HG02981 (cell line): Measurements from ENCODE around the gene SOCS7.

Experiments
- ATAC-seq: cut with Tn5 transposase; IDR thresholded peaks from one replicate; pipeline ENCODE4 v1.9.1; 2021; ENCODE audit warnings: mild to moderate bottlenecking, moderate library complexity; ENCODE audit not compliant: unreplicated experiment

Gene SOCS7

DNA sequence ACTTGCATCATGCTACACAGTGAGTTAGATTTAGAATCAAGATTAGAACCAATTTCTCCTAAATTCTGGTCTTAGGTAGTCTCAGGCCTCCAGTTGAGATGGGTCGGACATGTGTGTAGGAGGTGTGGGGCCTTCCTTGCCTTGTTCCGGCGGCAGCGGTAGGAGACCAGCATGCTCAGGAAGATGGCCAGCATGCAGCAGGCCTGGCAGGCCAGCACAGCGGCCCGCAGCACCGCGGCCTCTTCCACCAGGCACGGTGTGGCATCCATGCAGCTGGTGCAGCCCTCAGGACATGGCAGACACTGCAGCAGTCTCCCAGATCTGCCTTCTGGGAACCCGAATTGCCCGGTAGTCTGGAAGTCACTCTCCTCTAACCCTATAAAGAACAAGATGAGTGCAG is 14.8 kb upstream of the SOCS7 start:
- no peak for ATAC-seq

DNA sequence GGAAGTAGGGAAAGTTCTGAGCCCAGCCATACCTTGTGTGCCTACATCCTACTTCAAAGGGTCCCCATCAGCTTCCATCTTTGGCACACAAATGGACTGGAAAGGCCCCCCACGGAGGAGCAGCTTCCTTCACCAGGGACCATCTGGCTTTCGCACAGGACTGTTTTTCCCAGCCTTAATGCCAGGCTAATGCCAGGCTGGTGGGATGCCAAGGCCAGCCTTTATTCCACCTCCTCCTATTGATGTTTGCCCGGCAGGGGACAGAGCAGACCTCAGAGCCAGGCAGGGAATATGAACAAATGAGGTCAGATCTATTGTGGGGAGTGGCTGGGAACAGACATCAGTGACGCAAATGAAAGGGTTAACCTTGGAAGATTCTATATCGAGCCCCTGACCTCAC is 13.6 kb upstream of the SOCS7 start:
- ATAC-seq, result no peak

DNA sequence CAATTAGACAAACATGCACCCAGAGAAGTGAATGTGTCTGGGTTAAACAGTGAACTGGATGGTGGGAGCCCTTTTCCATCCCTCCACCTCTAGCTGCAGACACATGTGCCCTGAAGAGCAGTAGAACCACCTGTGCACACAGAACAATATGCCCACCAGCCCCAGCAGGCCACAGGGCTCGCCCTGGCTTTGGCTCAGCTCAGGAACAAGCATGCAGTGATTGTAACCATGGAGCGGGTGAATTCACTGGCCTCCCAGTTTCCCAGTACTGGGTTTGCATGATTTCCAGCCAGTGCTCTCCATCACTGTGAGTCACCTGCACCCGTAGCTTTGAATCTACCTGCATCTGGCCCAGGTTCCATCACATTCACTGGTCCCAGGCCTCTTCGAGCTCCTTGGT is 13.1 kb upstream of the SOCS7 start:
- ATAC-seq, result no peak

DNA sequence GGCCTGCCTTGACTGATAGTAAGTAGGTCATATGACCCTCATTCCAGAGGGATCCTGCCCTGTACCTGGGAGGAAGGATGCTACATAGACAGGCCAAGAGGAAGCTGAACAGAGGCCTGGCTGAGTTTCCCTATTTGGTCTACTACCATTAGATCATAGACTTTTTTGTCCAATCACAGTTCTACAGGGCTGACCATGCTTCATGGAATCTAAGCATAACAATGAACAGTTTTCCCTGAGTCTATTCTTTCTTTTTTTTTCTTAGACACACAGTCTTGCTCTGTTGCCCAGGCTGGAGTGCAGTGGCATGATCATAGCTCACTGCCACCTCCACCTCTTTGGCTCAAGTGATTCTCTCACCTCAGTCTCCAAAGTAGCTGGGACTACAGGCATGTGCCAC is 11.8 kb upstream of the SOCS7 start:
- no peak for ATAC-seq

DNA sequence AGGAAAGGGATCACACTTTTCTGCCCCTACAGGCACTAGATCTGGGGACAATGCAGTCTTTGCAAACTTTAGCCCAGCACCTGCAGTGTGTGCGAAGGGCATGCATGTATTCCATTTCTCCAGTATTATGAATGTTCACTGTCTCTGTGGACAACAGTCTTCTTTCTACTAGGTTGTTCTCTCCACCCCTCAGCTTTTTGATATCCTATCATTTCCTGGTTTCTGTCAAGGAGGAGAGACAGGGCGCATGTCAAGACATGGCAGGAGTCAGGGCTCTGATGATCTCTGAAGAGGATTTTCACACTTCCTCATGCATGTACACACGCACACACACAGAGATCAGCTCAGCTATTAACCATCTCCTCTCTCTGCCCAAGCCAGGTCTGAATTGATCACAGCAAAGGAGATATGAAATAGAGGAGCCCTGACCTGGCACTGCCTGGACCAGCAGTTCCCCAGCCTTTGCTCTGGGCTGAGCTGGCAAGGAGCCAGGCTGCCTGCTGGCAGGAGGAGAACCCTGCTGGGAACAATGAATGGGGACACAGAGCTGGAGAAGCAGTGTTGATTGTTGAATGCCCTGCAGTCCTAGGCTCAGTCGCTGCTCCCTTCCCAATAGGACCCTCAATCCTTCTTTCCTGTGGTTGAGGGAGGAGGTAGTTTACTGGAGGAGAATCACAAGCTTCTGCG is 10.5 kb upstream of the SOCS7 start:
- no peak for ATAC-seq

DNA sequence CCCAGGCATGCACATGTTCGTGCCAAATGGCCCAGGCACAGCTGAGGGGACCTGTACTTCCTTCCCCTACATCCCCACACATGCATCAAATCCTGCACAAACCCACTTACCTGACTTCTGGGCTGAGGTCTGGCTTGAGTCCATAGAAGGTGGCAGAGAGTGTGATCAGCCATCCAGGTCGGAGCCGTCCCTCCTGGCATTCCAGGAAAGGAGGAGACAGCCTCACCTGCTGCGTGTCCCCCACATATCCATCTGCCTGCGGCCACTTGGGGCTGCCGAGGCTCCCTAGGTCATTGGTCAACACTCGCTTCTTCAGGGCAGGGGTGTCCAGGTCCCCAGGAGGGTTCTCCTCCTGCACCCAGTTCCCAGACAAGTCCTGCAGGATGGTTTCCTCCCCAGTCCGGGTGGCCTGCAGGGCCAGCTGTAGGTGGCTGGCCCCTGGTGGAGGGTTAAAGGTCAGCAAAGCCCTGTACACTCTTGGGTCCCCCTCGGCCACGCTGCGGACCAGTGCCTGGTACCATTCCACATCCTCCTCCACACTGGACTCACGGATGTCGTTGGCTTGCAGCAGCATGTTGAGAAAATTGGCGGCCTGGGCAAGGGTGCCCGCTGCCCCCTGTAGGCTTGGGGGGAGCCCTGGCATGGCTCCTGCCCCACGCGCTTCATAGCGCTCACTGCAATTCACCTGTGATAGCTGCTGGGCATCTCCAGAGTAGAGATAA is 8.6 kb upstream of the SOCS7 start:
- no peak for ATAC-seq

DNA sequence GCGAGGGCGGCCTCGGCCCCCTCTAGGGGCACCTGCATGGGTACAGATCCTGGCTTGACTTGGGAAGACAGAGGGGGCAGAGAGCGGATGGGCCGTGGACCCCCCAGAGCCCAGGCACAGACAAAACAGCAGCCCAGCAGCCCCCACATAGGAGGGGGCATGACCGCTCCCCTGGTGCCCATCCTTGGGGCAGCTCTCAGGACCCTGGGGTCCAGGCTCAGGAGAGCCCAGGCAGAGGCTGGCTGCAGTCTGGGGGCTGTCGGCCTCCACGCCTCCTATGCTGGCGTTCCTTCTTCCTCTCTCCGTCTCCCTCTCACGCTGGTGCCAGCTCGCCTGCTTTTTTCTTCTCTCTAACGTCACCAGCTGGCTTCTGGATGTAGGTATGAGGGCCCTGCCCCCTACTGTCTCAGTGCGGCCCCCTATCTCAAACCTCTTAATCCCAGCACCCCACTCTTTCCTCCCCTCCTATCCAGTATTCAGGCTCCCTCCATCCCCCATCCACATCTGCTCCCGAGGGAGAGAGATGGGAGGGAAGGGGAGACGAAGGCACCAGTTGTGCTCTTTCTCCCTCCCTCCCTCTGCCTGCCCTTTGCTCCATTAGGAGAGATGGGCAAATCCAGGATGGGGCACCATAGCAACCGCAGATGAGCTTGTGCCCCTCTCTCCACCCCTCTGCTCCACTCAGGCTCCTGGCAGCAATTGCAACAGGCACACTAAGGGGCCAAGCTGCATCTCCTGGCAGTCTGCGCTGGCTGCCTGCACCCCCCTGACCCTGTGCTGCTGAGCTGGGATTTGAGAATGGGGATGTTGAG is 7.8 kb upstream of the SOCS7 start, which contains the start of gene GPR179:
GPR179 (minus strand) TSS at position 349 of the 812 bp plus-strand sequence; CDS start at position 182, 167 bp downstream.
- no peak for ATAC-seq

DNA sequence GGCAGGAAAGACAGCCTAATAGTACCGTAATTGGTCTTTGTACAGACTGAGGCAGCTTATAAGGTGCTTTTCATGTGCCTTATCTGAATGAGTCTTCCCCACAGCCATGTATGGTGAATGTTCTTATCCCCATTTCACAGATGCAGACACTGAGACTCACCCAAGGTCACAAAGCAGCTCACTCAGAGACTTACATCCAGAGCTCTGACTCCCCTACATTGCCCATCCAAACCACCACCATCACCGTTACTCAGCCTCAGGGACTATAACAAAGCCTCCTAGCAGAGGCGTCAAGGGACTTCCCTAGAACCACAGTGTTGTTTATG is 7.3 kb upstream of the SOCS7 start:
- ATAC-seq, result no peak

DNA sequence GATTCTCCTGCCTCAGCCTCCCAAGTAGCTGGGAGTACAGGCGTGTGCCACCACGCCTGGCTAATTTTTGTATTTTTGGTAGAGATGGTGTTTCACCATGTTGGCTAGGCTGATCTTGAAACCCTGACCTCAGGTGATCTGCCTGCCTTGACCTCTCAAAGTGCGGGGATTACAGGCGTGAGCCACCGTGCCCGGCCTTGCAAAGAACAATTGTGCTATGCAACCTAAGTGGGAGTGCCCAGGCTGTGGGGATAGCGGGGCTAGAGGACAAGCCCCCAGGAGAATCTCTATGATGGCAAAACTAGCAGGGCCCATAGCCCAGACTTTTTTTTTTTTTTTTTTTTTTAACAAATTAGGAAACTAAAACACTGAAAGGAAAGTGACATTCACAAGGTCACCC is 5.9 kb upstream of the SOCS7 start:
- no peak for ATAC-seq

DNA sequence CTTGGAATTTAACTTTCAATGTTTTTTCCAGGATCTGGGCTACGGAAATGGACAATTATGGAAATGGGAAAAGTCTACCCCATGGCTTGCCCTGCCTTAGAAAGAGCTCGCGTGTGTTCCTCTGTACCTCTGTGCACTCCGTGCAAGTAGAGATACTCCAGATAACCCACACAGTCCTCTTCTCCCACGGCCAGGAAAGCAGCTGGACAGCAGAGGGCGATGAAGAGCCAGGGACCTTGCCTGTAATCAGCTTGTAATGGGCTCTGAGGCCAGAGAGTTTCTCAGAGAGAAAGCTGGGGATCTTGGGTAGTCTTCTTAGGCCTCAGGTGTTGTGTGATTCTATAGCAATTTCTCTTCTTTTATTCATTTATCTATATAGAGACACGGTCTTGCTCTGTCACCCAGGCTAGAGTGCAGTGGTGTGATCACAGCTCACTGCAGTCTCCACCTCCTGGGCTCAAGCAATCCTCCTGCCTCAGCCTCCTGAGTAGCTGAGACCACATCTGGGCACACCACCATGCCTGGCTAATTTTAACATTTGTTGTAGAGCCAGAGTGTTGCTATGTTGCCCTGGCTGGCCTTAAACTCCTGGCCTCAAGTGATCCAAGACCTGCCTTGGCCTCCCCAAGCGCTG is 2.4 kb upstream of the SOCS7 start:
- no peak for ATAC-seq

DNA sequence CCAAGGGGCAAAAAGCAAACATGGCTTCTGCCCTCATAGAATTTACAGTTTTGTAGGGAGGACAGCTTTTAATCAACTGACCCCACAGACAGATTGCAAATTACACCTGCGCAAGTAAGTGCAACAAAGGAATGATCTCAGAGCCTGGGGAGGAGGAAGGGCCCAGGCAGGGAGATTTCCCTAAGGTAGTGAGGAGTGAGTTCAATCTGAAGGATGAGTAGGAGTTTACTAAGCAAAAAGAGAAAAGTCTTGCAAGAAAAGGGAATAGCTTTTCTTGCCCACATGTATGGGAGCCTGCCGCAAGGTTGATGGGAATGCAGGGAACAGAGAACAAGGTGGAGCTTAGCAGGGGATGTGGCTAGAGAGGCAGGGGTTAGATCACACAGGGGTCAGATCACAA is 1.6 kb upstream of the SOCS7 start:
- ATAC-seq, result no peak

DNA sequence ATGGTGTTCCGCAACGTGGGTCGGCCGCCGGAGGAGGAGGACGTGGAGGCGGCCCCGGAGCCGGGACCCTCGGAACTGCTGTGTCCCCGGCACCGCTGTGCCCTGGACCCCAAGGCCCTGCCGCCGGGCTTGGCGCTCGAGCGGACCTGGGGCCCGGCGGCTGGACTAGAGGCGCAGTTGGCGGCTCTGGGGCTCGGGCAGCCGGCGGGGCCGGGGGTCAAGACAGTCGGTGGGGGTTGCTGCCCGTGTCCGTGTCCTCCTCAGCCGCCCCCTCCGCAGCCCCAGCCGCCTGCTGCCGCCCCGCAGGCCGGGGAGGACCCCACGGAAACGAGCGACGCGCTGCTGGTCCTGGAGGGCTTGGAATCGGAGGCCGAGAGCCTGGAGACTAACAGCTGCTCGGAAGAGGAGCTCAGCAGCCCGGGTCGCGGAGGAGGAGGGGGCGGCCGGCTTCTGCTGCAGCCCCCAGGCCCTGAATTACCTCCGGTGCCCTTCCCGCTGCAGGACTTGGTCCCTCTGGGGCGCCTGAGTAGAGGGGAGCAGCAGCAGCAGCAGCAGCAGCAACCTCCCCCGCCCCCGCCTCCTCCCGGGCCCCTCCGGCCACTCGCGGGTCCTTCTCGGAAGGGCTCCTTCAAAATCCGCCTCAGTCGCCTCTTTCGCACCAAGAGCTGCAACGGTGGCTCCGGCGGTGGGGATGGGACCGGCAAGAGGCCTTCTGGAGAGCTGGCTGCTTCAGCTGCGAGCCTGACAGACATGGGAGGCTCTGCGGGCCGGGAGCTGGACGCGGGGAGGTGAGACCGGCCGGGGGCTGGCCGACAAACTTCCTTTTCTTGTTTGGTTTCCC is 821 bp downstream of the SOCS7 start:
- peak; percentile 8 for ATAC-seq

DNA sequence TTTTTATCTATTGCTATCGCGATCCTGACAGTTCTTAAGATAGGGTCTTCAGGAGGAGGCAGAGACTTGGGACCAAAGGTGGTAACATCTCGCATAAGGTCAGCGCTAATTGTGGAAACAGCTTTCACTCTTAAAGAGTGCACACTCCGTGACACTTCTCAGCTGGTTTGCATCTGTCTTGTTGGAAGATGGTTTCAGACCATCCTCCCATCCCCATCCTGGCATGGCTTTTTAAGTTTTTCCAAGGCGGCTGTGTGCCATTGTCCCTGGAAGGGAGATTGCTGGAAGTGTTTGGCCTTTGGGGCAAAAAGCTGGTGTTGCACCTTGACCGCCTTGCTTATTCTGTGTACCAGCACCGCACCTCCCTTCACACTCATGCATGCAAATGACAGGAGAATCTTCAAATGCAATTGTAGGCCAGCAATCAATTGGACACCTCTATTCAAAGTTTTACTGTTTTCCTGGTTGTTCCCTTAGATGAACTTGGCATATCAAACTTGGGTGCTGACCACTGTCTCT is 1.5 kb downstream of the SOCS7 start:
- no peak for ATAC-seq

DNA sequence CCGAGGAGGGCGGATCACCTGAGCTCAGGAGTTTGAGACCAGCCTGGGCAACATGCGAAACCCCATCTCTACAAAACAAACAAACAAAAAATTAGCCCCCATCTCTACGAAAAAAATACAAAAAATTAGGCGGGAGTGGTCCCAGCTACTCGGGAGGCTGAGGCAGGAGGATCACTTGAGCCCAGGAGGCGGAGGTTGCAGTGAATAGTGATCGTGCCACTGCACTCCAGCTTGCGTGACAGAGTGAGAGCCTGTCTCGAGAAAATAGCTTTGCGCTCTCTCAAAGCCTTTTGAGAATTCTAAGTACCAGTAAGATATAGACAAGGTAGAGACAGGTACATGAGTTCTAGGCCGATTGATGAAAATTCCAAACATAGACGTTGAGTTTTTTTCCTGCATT is 2.0 kb downstream of the SOCS7 start:
- ATAC-seq, result no peak

DNA sequence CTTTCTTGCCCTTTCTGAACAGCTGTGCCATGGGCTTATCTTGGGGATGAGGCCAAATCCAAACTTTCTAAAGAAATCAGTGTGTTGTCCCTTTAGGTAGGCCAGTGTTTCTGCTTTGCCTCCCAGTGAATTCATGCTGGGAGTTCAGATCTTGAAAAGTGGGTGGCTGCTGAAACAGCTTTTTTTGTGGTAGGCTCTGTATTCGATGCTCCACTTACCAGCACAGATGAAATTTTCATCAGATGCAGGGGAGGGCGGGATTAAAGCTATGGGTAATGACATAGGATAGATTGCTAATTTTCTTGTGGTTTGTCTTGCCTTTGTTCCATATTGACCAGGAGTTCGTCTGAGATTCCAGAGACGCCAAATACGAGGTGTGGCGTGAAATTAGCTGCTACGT is 2.8 kb downstream of the SOCS7 start:
- no peak for ATAC-seq

DNA sequence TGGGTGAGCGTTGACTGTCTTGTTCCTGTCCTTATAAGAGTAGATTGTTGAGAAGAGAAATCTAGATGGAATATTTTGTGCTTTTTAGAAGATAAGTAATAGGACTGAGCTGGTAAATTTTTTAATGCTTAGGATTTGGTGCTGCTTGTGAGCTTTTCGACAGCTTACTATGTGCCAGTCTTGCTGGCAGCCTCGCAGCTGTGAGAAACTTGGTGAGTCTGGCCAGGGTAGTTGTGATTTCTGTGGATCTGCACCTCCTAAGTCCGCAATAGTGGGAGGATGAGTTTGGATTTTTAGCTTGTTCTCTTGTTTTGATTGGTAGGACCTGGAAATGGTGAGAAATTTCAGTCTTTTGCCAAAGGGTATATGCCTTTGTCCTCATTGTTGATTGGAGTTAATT is 3.6 kb downstream of the SOCS7 start:
- ATAC-seq, result no peak

DNA sequence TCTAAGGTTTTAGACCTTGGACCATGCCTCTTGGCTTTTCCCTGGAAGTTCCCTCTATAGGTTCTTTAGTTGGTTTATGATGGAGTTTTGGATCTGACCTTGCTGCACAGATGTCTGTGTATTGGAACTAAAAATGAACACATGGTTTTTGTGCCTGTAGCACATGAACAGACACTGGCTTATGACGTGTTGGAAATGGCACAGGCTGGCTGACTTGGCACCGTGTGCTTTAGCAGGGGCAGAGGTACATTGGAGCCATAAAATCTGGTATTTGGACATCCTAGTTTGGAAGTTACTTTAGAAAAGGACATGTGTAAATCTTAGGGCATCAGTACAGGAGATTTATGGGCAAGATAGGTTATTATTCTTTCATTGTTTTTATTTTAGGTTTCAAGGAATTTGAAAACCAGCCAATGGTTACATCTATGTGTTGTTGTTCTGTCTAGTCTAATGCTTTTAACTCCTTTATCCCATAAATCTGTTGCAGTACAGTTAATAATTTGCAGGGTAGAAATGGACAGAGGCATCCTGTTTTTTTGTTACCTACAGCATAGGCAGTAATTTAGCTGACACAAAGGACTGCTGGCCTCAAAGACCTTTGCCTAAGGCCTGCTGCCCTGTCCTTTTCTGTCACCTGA is 6.0 kb downstream of the SOCS7 start:
- ATAC-seq, result no peak

DNA sequence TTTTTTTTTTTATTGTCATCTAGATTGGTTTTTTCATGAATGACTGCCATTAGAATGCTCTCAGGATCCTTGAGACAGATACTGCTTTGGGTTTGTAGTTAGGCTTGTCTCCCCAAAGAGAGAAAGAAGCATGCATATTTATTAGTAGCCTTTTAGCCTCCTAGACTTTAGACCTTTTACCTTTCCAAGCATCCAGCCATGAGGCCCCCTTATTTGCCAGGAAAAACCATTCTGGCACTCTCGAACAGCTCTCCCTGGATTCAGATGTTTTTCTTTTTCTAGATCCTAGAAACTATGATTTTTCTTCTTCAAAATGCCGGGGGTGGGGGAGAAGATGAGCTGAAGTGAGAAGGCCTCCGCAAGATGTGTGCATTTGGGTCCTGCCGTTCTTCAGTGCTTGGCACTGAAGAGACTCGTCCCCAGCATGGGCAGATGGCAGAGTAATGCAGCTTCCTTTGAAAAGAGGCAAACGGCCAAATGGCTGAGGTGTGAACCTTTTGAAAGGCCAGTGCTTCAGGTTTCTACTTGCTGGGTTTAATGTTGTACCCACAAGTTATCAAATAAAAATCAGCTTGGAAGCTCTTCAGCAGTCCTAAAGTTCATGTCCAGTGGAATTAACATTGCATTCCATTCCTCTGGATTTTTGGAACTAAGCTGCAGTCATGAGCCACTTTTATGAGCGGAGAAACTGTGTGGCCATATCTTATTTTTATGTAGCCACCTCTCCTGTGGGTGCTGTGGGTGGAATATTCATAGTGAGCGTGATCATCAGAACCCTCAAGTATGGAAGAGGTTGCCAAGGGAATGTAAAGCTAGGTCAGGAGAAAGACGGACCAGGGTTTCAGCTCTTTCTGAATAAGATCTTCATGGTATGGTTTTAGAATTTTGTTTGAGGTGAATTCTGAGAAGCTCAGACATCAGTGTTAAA is 7.2 kb downstream of the SOCS7 start:
- ATAC-seq, result no peak
